Fibroblast of mammary gland (primary cell): ENCODE results near the gene UGP2.

ENCODE experiments used
- DNase-seq: peaks from one replicate; pipeline ENCODE4 v3.0.0-alpha.2; 2010; ENCODE audit warnings: low read depth
- H3K4me3 ChIP-seq: 2 replicates; pipeline ENCODE4 v1.5.1; 2011; ENCODE audit warnings: low read depth, mild to moderate bottlenecking, low read length, moderate library complexity; ENCODE audit not compliant: control insufficient read depth
- TF ChIP-seq, protein P1 (sequence below): conservative IDR thresholded peaks from 2 replicates; pipeline ENCODE4 v1.5.1; 2011; ENCODE audit warnings: low read depth, low read length, inconsistent platforms; ENCODE audit not compliant: control insufficient read depth, insufficient read depth

UGP2 gene

DNA sequence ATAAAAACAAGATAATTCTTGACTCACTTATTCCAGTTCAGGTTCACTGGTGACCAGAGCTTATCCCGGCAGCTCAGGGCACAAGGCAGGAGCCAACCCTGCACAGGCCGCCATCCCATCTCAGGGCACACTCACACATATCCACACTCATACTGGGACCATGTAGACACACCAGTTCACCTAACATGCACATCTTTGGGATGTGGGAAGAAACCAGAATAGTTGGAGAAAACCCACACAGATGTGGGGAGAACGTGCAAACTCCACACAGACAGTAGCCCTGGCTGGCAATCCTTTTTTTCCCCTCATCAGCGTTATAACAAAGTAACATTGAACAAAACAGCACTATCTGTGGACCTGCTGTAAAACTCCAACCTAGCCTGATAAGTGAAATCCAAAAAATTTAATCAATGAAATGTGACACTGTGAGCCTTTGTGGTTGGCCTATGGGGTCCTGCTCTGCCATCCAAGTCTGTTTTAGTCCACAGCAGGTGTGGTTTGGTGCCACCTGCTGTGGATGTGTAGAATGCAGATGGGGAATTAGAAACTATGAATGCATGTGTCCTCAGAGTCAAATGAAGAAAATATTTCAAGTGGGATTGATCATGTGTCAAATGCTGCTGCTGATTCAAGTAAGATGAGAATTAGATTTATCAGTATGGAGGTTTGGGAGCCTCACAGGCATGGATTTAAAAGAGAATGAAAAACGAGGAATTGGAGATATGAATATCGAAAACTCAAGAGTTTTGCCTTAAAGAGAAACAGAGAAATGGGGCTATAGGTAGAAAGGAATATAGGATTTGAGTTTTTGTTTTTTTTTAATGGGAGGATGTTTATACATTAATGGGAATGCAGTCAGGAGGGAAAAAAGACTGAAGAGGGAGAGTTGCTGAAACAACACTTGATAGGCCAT is 47.0 kb downstream of the UGP2 start:
- TF ChIP-seq, protein P1, sequence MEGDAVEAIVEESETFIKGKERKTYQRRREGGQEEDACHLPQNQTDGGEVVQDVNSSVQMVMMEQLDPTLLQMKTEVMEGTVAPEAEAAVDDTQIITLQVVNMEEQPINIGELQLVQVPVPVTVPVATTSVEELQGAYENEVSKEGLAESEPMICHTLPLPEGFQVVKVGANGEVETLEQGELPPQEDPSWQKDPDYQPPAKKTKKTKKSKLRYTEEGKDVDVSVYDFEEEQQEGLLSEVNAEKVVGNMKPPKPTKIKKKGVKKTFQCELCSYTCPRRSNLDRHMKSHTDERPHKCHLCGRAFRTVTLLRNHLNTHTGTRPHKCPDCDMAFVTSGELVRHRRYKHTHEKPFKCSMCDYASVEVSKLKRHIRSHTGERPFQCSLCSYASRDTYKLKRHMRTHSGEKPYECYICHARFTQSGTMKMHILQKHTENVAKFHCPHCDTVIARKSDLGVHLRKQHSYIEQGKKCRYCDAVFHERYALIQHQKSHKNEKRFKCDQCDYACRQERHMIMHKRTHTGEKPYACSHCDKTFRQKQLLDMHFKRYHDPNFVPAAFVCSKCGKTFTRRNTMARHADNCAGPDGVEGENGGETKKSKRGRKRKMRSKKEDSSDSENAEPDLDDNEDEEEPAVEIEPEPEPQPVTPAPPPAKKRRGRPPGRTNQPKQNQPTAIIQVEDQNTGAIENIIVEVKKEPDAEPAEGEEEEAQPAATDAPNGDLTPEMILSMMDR: peak; percentile 77
- H3K4me3 ChIP-seq: no peak overlapping the region
- DNase-seq: peak; percentile 51

DNA sequence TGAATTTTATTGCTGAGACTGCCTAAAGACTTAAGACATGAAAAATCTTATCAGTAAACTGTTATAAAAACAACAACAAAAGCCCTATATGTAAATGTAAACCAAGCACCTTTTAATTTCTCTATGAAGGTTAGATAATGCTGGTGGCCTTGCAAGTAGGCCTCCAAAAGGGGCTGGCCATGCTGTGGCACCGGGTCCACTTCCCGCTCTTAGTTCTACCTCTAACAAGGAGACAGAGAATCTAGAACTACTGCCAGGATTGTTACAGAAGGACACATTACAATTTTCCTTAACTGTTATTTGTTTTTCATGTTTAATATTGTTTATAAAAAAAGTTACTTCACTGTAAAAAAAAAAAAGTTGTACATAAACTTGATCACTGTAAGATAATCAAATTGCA is 49.0 kb downstream of the UGP2 start:
- DNase-seq: no peak
- H3K4me3 ChIP-seq: no peak overlapping the region
- TF ChIP-seq, protein P1: no peak

DNA sequence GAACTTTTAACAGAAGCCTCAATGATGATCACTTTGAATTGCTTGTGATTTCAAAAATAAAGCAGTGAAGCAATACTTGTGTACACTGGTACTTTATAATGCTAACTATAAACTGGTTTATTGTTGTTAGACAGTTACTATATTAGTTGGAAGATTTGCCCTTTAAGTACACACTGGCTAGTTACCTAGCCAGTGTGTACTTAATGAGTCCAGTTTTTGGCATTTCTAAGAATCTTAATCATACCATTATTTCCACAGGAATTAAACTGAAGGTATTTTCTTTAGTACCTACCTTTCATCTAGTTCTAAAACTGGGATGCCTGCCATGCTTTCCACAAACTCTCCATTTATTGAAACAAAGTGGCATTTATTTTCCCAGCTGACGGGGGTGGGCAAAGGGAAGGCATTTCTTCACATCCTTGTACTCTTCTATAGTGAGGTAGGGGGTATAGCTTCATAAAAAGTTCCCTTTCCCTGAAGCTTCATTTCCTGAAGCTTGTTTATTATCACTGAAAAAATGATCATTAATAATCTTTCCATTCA is 49.9 kb downstream of the UGP2 start:
- no peak for DNase-seq
- TF ChIP-seq, protein P1: no peak
- H3K4me3 ChIP-seq: no peak overlapping the region

DNA sequence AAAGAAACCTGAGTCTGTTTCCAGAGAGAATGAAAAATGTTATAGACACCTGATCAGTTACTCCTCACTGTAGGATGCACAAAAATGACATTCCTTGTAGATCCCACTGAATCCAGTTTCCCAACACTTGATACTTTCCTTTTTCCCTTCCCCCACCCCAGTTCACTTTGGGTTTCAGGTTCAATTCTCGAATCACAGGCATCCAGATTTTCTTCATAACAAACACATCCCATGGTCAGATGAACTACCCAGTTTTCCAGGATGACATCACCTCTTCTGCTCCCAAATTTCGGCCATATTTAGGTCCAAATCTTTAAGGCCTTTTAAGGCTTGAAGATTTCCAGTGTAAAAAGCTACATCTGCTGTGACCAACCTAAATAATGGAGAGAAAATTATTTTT is 51.5 kb downstream of the UGP2 start:
- TF ChIP-seq, protein P1: no peak
- no peak overlapping the region for H3K4me3 ChIP-seq
- DNase-seq: no peak

DNA sequence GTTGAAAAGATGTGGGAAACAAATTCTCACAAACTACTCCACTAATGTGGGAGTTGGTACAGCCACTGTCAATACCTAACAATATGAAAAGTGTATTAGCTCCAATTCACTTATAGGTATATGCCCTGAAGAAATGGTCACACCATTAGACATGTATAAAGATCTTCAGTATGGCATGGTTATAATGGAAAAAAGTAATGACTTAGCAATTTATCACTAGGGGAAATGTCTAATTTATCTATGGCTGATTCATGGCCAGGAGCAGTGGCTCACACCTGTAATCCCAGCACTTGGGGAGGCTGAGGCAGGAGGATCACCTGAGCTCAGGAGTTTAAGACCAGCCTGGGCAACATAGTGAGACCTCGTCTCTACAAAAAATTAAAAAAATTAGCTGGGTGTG is 52.5 kb downstream of the UGP2 start:
- DNase-seq: no peak
- TF ChIP-seq, protein P1: no peak
- no peak overlapping the region for H3K4me3 ChIP-seq

DNA sequence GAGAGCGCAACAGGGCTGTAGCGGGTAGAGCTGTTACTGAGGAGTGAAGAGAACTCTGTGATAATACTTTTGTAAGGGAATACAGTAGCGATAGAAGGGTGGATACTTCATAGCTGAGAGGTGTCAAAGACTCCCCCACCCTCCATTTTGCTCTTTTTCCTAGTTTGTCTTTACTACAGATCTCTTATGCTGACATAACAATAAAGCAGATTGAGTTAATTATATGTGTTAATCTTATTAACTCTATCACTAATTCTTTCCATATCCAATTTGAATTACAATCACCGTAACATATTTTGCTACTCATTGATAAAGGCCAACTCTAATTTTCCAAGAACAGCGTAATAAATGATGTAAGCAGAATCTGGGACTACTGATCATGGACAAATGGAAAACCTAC is 57.1 kb downstream of the UGP2 start:
- TF ChIP-seq, protein P1: no peak
- H3K4me3 ChIP-seq: no peak overlapping the region
- no peak for DNase-seq

DNA sequence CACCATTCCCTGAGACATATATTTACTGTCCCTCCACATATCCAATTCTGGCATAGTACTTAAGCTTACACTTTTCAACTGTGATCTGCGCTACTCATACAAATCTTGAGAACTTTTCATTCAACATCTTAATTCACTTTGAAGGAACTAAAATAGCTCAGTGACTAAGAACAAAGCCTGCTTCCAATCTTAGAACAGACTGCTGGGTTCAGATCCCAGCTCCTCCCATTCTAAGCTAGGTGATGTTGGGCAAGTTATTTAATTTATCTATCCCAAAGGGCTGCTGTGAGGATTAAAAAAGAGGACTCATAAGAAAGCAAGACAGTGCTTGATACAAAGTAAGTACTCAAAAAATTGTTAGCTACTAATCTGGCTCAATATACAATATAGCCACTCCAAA is 57.9 kb downstream of the UGP2 start:
- TF ChIP-seq, protein P1: no peak
- peak; percentile 28 for DNase-seq
- H3K4me3 ChIP-seq: no peak overlapping the region
